Esophagus muscularis mucosa (tissue), 4 donors: ENCODE results near the gene CTIF. TPM values are rescaled to one million over a fixed set of nuclear protein-coding genes. Genes with fewer than 3 reads are reported as not detected.

Experiments
- DNase-seq: peaks from one replicate; pipeline ENCODE4 v3.0.0-alpha.2; 2017; ENCODE audit errors: extremely low spot score
- H3K27ac ChIP-seq, 4 donors: fragments of 200-600 bp; sonication (generic); replicated peaks in 1 of 4; 1 replicate in 3 of 4; 2 replicates in 1 of 4; pipeline ENCODE4 v1.5.1; 2016 to 2019; ENCODE audit warnings: mild to moderate bottlenecking in 1 of 4
- H3K27me3 ChIP-seq, 4 donors: fragments of 200-600 bp; sonication (generic); one replicate each; pipeline versions ENCODE4 v1.5.1 to v1.6.0; 2016 to 2019
- H3K36me3 ChIP-seq, 4 donors: fragments of 200-600 bp; sonication (generic); one replicate each; pipeline ENCODE4 v1.5.1; 2016 to 2019
- H3K4me1 ChIP-seq, 4 donors: fragments of 200-600 bp; sonication (generic); one replicate each; pipeline ENCODE4 v1.5.1; 2016 to 2019
- H3K4me3 ChIP-seq, 4 donors: fragments of 200-600 bp; sonication (generic); 1 replicate in 2 of 4; 2 replicates in 2 of 4; pipeline ENCODE4 v1.5.1; 2016 to 2019; ENCODE audit warnings: mild to moderate bottlenecking in 4 of 4, moderate library complexity in 1 of 4
- H3K9me3 ChIP-seq, 4 donors: fragments of 200-600 bp; sonication (generic); 1 replicate in 3 of 4; 2 replicates in 1 of 4; pipeline ENCODE4 v1.5.1; 2016 to 2019
- EP300 ChIP-seq: sonication (generic); formaldehyde crosslinking; IDR thresholded peaks from one replicate; pipeline ENCODE4 v1.6.1; 2017; ENCODE audit warnings: antibody characterized with exemption
- POLR2A ChIP-seq: fragments of 450-650 bp; IDR thresholded peaks from one replicate; pipeline ENCODE4 v1.6.1; 2017; ENCODE audit warnings: antibody characterized with exemption, moderate library complexity, mild to moderate bottlenecking, low read depth
- POLR2AphosphoS5 ChIP-seq, 2 donors: sonication (generic); formaldehyde crosslinking; IDR thresholded peaks; one replicate each; pipeline ENCODE4 v1.6.1; 2017; ENCODE audit warnings: antibody characterized with exemption in 2 of 2
- WGBS: methylation state at CpG from one replicate; pipeline ENCODE4 v1.1.5; 2018; 5-methylcytosine and 5-hydroxymethylcytosine counted together
- intact Hi-C: fragments of 100-400 bp; cut with DNase I; formaldehyde crosslinking; loops from one replicate; pipeline ENCODE4 v1.15.1; 2023
- total RNA-seq, 4 donors: library from RNA; depleted of rRNA; stranded (reverse); fragments of >200 nt; gene quantifications; one replicate each; pipeline versions ENCODE4 v1.1.0 to v1.2.1, GENCODE V29; 2016
- TF ChIP-seq, protein P1 (sequence below), 3 experiments: fragments of 200-600 bp in 2 of 3; fragments of 450-650 bp in 1 of 3; sonication (generic) in 2 of 3; IDR thresholded peaks; one replicate each; pipeline ENCODE4 v1.5.1; 2017 to 2019; ENCODE audit warnings: antibody characterized with exemption in 3 of 3, mild to moderate bottlenecking in 2 of 3, moderate library complexity in 1 of 3

CTIF gene
- total RNA-seq, 4 donors from 2014 or later = 63.1 to 137 (median 87.7) TPM

DNA sequence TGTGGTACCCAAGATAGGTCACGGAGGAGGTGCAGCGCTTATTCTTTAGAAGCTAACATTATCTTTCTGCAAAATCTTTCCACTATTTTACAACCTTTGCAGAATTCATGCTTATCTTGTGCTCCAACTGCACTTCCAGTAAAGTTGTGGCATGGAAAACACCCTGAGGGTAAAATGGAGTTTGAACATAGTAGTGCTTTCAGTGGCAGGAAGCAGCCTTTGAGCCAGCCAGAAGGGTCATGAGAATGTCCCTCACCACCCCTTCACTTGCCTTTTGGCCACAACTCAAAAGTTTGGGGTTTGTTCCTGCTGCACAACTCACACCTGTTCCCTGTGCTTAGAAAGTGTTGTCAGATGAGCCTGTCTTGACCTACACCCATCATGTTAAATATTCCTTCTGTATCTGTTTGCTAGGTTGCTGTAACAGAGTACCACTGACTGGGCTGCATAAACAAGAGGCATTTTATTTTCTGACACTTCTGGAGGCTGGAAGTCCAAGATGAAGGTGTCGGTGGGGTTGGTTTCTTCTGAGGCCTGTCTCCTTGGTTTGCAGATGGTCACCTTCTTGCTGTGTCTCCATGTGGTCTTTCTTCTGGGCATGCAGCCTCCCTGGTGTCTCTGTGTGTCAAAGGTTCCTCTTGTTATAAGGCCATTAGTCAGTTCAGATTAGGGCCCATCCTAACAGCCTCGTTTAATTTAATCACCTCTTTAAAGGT, 217.8 kb downstream of the CTIF start:
- DNase-seq = no peak
- intact Hi-C loops = no loop called here
- Histone ChIP-seq H3K4me1 (peaks cover 19 to 52% (median 34%) of the 10 kb centered on the region in 4 donors), H3K9me3 (no peaks in the 10 kb centered on the region), H3K27ac (no peak overlapping the region), H3K36me3 (peaks cover 10 to 33% (median 26%) of the 10 kb centered on the region in 4 donors), H3K4me3 (no peak overlapping the region), H3K27me3 (no peaks in the 10 kb centered on the region)
- 66% methylated on average over 4 of the region's 4 CpGs for WGBS
- TF ChIP-seq POLR2AphosphoS5 (IDR thresholded peaks at IDR 0.05) = no peak
- TF ChIP-seq, protein P1, sequence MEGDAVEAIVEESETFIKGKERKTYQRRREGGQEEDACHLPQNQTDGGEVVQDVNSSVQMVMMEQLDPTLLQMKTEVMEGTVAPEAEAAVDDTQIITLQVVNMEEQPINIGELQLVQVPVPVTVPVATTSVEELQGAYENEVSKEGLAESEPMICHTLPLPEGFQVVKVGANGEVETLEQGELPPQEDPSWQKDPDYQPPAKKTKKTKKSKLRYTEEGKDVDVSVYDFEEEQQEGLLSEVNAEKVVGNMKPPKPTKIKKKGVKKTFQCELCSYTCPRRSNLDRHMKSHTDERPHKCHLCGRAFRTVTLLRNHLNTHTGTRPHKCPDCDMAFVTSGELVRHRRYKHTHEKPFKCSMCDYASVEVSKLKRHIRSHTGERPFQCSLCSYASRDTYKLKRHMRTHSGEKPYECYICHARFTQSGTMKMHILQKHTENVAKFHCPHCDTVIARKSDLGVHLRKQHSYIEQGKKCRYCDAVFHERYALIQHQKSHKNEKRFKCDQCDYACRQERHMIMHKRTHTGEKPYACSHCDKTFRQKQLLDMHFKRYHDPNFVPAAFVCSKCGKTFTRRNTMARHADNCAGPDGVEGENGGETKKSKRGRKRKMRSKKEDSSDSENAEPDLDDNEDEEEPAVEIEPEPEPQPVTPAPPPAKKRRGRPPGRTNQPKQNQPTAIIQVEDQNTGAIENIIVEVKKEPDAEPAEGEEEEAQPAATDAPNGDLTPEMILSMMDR (IDR thresholded peaks at IDR 0.05) = no peak
- TF ChIP-seq EP300 = no peak
- TF ChIP-seq POLR2A = no peak

DNA sequence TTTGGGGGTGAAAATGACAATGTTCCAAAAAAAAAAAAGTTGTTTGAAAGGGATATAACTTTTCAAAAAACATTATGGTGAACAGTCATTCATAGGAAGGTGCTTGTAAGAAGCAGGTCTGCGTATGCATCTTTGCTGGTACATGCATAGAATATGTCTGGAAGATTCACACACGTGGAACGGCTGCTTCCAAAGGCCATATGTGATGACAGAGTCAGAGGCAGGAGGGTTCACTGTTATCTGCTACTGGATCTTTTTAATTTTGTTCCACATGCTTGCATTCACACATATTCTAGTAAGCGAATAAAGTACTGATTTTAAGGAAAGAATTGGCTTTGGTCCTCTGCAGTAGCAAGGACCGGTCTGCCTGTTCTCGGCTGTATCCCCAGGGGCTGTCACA, 218.5 kb downstream of the CTIF start:
- WGBS = 91% methylated on average over 6 of the region's 6 CpGs

DNA sequence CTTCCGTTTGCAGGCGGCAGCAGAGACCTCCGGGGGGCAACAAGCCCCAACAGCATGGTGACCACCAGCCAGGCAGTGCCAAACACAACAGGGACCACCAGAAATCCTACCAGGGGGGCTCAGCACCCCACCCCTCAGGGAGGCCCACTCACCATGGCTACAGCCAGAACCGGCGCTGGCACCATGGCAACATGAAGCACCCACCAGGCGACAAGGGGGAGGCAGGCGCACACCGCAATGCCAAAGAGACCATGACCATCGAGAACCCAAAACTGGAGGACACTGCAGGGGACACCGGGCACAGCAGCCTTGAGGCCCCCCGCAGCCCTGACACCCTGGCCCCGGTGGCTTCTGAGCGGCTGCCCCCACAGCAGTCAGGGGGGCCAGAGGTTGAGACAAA, 219.1 kb downstream of the CTIF start:
- no peak for DNase-seq
- WGBS = 94% methylated on average over 12 of the region's 13 CpGs
- no peaks in the 10 kb centered on the region for H3K27me3 ChIP-seq
- no peak overlapping the region for H3K4me3 ChIP-seq
- H3K36me3 ChIP-seq = peaks cover 10 to 46% (median 38%) of the 10 kb centered on the region in 4 donors
- TF ChIP-seq POLR2A (no peak), POLR2AphosphoS5 (IDR thresholded peaks at IDR 0.05) (no peak), EP300 (no peak)
- no peak overlapping the region for H3K27ac ChIP-seq
- intact Hi-C loops = no loop called here
- peaks cover 30 to 52% (median 36%) of the 10 kb centered on the region in 4 donors for H3K4me1 ChIP-seq
- H3K9me3 ChIP-seq = no peaks in the 10 kb centered on the region

More for the DNA sequence above, 218.5 kb downstream of the CTIF start:
- H3K36me3 ChIP-seq = peaks cover 10 to 40% (median 33%) of the 10 kb centered on the region in 4 donors
- no peak for DNase-seq
- no peaks in the 10 kb centered on the region for H3K27me3 ChIP-seq
- no peaks in the 10 kb centered on the region for H3K9me3 ChIP-seq
- peaks cover 25 to 52% (median 32%) of the 10 kb centered on the region in 4 donors for H3K4me1 ChIP-seq
- no peak overlapping the region for H3K27ac ChIP-seq
- TF ChIP-seq POLR2AphosphoS5 (IDR thresholded peaks at IDR 0.05) (no peak), POLR2A (no peak), EP300 (no peak)
- TF ChIP-seq, protein P1 (IDR thresholded peaks at IDR 0.05) = no peak
- intact Hi-C loops = no loop called here
- H3K4me3 ChIP-seq = no peak overlapping the region

DNA sequence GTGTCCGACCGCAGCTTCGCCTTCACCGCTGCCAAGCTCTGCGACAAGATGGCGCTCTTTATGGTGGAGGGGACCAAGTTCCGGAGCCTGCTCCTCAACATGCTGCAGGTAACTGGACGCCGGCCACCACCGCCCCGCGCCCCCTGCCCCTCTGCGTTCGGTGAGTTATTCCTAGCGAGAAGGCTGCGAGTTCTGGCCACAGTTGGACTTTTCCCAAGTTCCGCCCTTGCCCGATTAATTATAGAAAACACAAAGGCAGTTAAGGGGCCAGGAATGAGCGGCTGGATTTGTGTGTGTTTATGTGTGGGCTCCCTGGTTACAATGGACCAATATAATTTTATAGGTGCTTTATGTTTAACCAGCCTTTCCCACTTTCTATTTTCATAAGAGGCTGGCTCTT, 222.8 kb downstream of the CTIF start:
- intact Hi-C loops = loop anchor here (10.0 kb wide), 1 partner anchor 77 kb away; no protein-coding TSS in a partner anchor
- TF ChIP-seq EP300 = no peak
- TF ChIP-seq, protein P1 (IDR thresholded peaks at IDR 0.05) = no peak
- no peak for TF ChIP-seq POLR2AphosphoS5 (IDR thresholded peaks at IDR 0.05)
- TF ChIP-seq POLR2A = no peak
- H3K27me3 ChIP-seq = no peaks in the 10 kb centered on the region
- peak overlapping the region; percentile 69 to 77 (median 74) for H3K27ac ChIP-seq
- no peak for DNase-seq
- WGBS = 90% methylated on average over 18 of the region's 19 CpGs
- peaks cover 42 to 59% (median 54%) of the 10 kb centered on the region in 4 donors for H3K4me1 ChIP-seq
- H3K9me3 ChIP-seq = no peaks in the 10 kb centered on the region
- H3K36me3 ChIP-seq = peaks cover 10 to 64% (median 42%) of the 10 kb centered on the region in 4 donors
- H3K4me3 ChIP-seq = no peak overlapping the region

DNA sequence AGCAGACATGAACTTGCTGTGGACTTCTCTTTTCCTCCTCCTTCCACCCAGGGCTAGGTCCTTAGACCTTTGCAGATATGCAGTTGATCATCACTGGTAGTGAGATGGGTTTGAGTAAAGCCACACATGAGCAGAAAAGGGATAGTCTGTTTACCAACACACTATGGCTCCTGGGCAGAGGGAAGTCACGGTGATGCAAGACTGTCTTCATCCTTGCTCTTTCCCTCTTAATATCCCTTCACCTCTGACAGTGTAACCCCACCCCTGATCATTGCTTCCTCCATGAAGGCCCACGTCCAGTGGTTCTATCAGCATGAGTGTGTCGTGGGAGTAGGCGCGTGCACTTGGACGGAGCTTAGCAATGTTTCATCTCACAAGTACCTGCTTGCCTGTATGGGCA, 223.2 kb downstream of the CTIF start:
- DNase-seq = no peak
- TF ChIP-seq POLR2AphosphoS5 (IDR thresholded peaks at IDR 0.05) (no peak), EP300 (no peak), POLR2A (no peak)
- TF ChIP-seq, protein P1 (IDR thresholded peaks at IDR 0.05) = no peak
- intact Hi-C loops = loop anchor here (10.0 kb wide), 1 partner anchor 77 kb away; no protein-coding TSS in a partner anchor
- no peak overlapping the region for H3K4me3 ChIP-seq
- WGBS = 95% methylated on average over 6 of the region's 6 CpGs
- no peaks in the 10 kb centered on the region for H3K9me3 ChIP-seq
- H3K27me3 ChIP-seq = no peaks in the 10 kb centered on the region
- H3K4me1 ChIP-seq = peaks cover 46 to 64% (median 58%) of the 10 kb centered on the region in 4 donors
- H3K27ac ChIP-seq = peak overlapping the region; percentile 69 to 77 (median 74)
- H3K36me3 ChIP-seq = peaks cover 10 to 65% (median 42%) of the 10 kb centered on the region in 4 donors
